HG02981 (cell line): ENCODE data around the gene PWP2.
"Not testable (repeated sequence)": the region's sequence is repeated elsewhere in the genome, so short reads cannot be mapped to it uniquely, and the experiment has no call there.

Experiments
- ATAC-seq: cut with Tn5 transposase; IDR thresholded peaks from one replicate; pipeline ENCODE4 v1.9.1; 2021; ENCODE audit warnings: mild to moderate bottlenecking, moderate library complexity; ENCODE audit not compliant: unreplicated experiment

The PWP2 gene

GRCh38 chr21:44159349-44160297 lies 52.4 kb downstream of the PWP2 start:
- not testable (repeated sequence) for ATAC-seq

DNA sequence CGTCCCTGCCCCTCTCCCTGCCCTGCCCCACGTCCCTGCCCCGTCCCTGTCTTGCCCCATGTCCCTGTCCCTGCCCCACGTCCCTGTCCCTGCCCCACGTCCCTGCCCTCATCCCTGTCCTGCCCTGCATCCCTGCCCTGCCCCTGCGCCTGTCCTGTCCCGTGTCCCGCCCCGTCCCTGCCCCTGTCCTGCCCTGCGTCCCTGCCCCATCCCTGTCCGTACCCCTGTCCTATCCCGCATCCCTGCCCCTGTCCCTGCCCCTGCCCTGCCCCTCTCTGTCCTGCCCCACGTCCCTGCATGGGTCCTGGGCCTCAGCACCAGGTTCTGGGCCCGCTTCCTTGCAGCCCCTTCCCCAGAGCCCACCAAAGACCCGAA lies 53.1 kb downstream of the PWP2 start:
- not testable (repeated sequence) for ATAC-seq

GRCh38 chr21:44160821-44161220 lies 53.6 kb downstream of the PWP2 start:
- ATAC-seq: not testable (repeated sequence)

DNA sequence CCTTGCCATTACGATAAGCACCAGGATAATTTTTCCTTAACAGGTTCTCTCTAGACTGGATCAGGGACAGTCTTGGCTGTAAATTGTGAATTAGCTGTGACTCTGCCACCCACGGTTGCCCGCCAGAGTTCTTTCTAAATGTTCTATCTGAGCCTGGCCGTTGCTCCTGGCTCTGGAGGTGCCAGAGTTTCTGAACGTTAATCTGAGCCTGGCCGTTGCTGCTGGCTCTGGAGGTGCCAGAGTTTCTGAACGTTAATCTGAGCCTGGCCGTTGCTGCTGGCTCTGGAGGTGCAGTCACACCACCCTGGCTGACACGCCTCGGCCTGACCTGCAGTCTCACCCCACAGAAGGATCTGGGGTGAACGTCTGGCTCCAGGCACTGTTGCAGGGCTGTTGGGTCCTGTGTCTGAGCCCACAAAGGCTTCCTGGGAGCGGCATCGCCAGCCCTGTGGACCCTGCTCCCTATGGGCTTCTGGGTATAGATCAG lies 56.0 kb downstream of the PWP2 start:
- ATAC-seq: not testable (repeated sequence)

DNA sequence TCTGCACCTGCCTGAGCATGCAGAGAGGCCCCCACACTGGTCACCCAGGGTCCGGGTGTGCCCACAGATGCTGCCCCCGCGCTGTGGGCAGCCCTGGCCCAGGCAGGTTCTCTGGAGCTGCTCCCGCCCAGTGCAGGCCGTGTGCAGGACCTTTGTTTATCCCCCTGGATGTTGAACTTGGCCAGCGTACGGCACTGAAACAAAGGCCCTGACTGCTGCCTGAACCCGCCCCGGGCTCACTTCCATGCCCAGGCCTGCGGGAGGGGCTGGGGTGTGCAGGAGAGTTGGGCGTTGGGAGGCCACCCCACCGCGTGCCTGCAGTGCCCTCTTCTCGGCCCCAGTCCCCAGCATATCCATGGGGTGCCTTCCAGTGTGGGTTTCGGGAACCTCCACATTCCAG lies 58.7 kb downstream of the PWP2 start:
- ATAC-seq: not testable (repeated sequence)

GRCh38 chr21:44167527-44167926 lies 60.3 kb downstream of the PWP2 start:
- ATAC-seq: not testable (repeated sequence)

DNA sequence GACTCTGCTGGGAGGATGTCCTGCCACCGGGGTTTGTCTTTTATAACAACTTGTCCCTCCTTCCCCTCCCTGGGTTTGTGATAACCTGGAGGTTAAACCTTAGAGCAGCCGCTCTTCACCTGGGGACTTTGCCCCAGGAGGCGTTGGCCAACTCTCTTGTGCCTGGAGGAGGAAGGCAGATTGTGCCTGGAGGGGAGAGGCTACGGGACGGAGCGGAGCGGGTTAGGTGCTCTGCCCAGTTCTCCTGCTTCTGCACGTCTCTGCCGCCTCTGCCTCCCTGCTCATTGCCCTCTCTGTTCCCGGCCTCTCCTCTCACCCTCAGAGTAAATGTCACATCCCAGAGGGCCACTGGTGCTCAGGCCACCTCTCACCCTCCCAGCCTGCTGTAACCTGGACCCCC lies 63.1 kb downstream of the PWP2 start:
- ATAC-seq: not testable (repeated sequence)

- not testable (repeated sequence) for ATAC-seq
Observed at GRCh38 chr21:44170863-44171262, 63.7 kb downstream of the PWP2 start.

DNA sequence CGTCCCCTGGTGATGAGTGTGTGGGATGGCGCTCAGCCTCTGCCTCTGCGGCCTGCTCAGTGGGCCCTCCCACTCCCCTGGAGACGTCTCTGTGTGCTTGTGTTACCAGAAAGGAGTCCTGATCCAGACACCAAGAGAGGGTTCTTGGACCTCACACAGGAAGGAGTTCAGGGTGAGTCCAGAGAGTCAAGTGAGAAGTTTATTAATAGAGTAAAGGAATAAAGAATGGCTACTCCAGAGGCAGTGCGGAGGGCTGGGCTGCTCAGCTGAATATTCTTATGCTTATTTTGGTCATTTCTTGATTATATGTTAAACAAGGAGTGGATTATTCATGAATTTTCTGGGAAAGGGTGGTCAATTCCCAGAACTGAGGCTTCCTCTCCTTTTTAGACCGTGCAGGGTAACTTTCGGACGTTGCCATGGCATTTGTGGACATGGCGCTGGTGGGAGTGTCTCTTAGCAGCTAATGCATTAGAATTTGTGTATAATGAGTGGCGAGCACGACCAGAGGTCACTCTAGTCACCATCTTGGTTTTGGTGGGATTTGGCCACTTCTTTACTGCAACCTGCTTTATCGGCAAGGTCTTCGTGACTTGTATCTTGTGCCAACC lies 64.9 kb downstream of the PWP2 start:
- not testable (repeated sequence) for ATAC-seq

DNA sequence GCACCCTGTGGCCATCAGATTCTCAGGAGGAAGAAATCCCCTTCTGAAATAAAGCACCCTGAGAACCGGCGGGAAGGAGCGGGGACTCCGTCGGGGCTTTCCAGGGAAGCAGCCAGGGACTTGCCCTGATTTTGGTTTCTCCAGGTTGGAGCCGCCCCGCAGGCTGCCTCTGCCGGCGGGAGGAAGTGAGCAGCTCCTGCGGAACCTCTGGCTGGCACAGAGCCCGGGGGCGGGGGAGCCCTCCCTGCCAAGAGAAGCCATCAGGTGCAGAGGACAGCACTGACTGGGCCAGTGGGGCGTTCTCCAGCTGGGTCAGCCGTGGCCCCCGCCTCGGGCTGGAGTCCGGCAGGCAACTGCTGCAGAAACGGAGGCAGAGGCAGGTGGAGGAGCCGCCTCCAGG lies 65.5 kb downstream of the PWP2 start:
- not testable (repeated sequence) for ATAC-seq

DNA sequence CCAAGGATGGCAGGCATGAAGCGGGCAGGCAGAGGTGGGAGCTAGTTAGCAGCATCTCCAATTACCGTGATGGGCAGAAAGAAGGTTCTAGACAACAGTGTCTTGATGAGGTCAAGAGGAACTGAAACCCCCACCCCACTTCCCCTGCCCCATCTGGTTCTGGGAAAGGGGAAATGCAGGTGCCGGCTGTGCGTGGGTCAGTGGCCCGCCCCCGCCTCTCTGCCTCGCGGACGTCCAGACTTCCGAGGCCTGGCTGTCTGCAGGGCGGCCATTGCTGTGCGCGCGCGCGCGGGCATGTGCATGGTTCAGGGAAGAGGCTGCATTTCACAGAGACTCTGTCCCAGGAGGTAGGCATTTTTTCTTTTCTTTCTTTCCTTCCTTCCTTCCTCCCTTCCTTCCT lies 68.0 kb downstream of the PWP2 start:
- not testable (repeated sequence) for ATAC-seq

GRCh38 chr21:44176127-44176526 lies 68.9 kb downstream of the PWP2 start:
- ATAC-seq: not testable (repeated sequence)
